H1 (cell line): ENCODE data around the gene COL5A1. TPM values are rescaled to one million over a fixed set of nuclear protein-coding genes. Genes with fewer than 3 reads are reported as not detected.

Source experiments
- CTCF ChIA-PET: fragments of 300-600 bp; sonication (Branson Sonifier 250); formaldehyde crosslinking; loops from one replicate; lab custom pipeline; 2021; ENCODE audit not compliant: partially characterized antibody; lab: Charles Lee
- POLR2A ChIA-PET: fragments of 300-600 bp; sonication (Branson Sonifier 250); formaldehyde crosslinking; loops from one replicate; lab custom pipeline; 2021; ENCODE audit warnings: inconsistent platforms; ENCODE audit not compliant: partially characterized antibody; lab: Charles Lee
- DNase-seq, 2 experiments: peaks; one replicate each; pipeline versions ENCODE4 v3.0.0 to v3.0.0-alpha.2; 2010 to 2022; ENCODE audit warnings: low spot score in 2 of 2, low read depth in 1 of 2, mixed read lengths in 1 of 2
- FAIRE-seq: peaks from 2 replicates; lab custom pipeline; 2011; peaks lifted over from hg19 to GRCh38; lab: Jason Lieb, UNC
- H2AFZ ChIP-seq: 2 replicates; pipeline ENCODE4 v1.8.1; 2012; ENCODE audit warnings: low read length, inconsistent platforms
- H2AK5ac ChIP-seq: 2 replicates; pipeline ENCODE4 v1.6.1; 2013; ENCODE audit warnings: low read depth, low read length
- H2BK120ac ChIP-seq: replicated peaks from 2 replicates; pipeline ENCODE3; 2013; ENCODE audit warnings: low read depth, low read length, inconsistent platforms
- H2BK12ac ChIP-seq: 2 replicates; pipeline ENCODE4 v1.6.1; 2013; ENCODE audit warnings: low read depth, low read length
- H2BK15ac ChIP-seq: 2 replicates; pipeline ENCODE4 v1.6.1; 2013; ENCODE audit warnings: low read length
- H2BK20ac ChIP-seq: 2 replicates; pipeline ENCODE4 v1.6.1; 2013; ENCODE audit warnings: low read length
- H2BK5ac ChIP-seq: 2 replicates; pipeline ENCODE4 v1.6.1; 2013; ENCODE audit warnings: low read depth, low read length
- H3K14ac ChIP-seq: 2 replicates; pipeline ENCODE4 v1.6.1; 2013; ENCODE audit warnings: inconsistent platforms; ENCODE audit not compliant: insufficient read length
- H3K18ac ChIP-seq: 2 replicates; pipeline ENCODE4 v1.6.1; 2013; ENCODE audit warnings: low read length; ENCODE audit errors: extremely low read depth
- H3K23ac ChIP-seq: 2 replicates; pipeline ENCODE4 v1.6.1; 2013; ENCODE audit warnings: inconsistent platforms; ENCODE audit not compliant: insufficient read length
- H3K23me2 ChIP-seq: 2 replicates; pipeline ENCODE4 v1.6.1; 2013; ENCODE audit warnings: low read depth, low read length
- H3K27ac ChIP-seq: 2 replicates; pipeline ENCODE4 v1.6.1; 2011; ENCODE audit warnings: low read depth, low read length, inconsistent platforms
- H3K27me3 ChIP-seq, 4 experiments: replicated peaks in 1 of 4; 1 replicate in 1 of 4; 2 replicates in 3 of 4; pipeline versions ENCODE4 v1.6.1 to v1.8.1; 2011 to 2013; ENCODE audit warnings: low read length in 3 of 4, mild to moderate bottlenecking in 3 of 4, inconsistent platforms in 2 of 4, mixed read lengths in 2 of 4, moderate library complexity in 1 of 4; ENCODE audit not compliant: control insufficient read depth in 3 of 4, insufficient read depth in 3 of 4; ENCODE audit errors: extremely low read depth in 1 of 4
- H3K36me3 ChIP-seq, 4 experiments: 2 replicates each; pipeline versions ENCODE4 v1.6.1 to v1.8.1; 2011 to 2013; ENCODE audit warnings: mild to moderate bottlenecking in 4 of 4, low read length in 3 of 4, moderate library complexity in 2 of 4, control low read depth in 1 of 4, inconsistent platforms in 1 of 4; ENCODE audit not compliant: insufficient read depth in 4 of 4, control insufficient read depth in 2 of 4
- H3K4ac ChIP-seq: replicated peaks from 2 replicates; pipeline ENCODE3; 2013; ENCODE audit warnings: low read length, low read depth, mixed read lengths, inconsistent platforms; ENCODE audit not compliant: insufficient read length
- H3K4me1 ChIP-seq, 4 experiments: replicated peaks in 1 of 4; 1 replicate in 1 of 4; 2 replicates in 3 of 4; pipeline versions ENCODE4 v1.6.1 to v1.8.1; 2011 to 2013; ENCODE audit warnings: low read length in 3 of 4, inconsistent platforms in 2 of 4, mixed read lengths in 1 of 4; ENCODE audit not compliant: insufficient read depth in 4 of 4, control insufficient read depth in 3 of 4
- H3K4me2 ChIP-seq, 2 experiments: 2 replicates each; pipeline versions ENCODE4 v1.6.1 to v1.8.1; 2011 to 2013; ENCODE audit warnings: low read depth in 2 of 2, low read length in 2 of 2, control low read depth in 1 of 2, inconsistent platforms in 1 of 2, mild to moderate bottlenecking in 1 of 2; ENCODE audit not compliant: insufficient read depth in 1 of 2
- H3K4me3 ChIP-seq, 4 experiments: fragments of 200-600, 300-600 bp in 1 of 4; sonication (generic), shearing (Covaris generic), sonication (Bioruptor Twin) in 1 of 4; 2 replicates each; pipeline versions ENCODE4 v1.5.1 to v1.8.1; 2011 to 2016; ENCODE audit warnings: low read length in 4 of 4, low read depth in 3 of 4, control low read depth in 2 of 4, inconsistent platforms in 2 of 4, mild to moderate bottlenecking in 2 of 4, mixed read lengths in 1 of 4, moderate library complexity in 1 of 4; ENCODE audit not compliant: insufficient read depth in 2 of 4; ENCODE audit errors: extremely low read depth in 1 of 4
- H3K56ac ChIP-seq: replicated peaks from 2 replicates; pipeline ENCODE3; 2013; ENCODE audit warnings: low read depth, mild to moderate bottlenecking, mixed read lengths, low read length, inconsistent platforms; ENCODE audit not compliant: insufficient read length
- H3K79me1 ChIP-seq: 2 replicates; pipeline ENCODE4 v1.6.1; 2013; ENCODE audit warnings: low read depth, low read length, control low read depth
- H3K79me2 ChIP-seq, 2 experiments: 2 replicates each; pipeline versions ENCODE4 v1.6.1 to v1.8.1; 2012 to 2013; ENCODE audit warnings: low read length in 2 of 2, mild to moderate bottlenecking in 2 of 2, inconsistent platforms in 1 of 2; ENCODE audit not compliant: insufficient read depth in 2 of 2, control insufficient read depth in 1 of 2
- H3K9ac ChIP-seq, 4 experiments: replicated peaks in 1 of 4; 1 replicate in 1 of 4; 2 replicates in 3 of 4; pipeline versions ENCODE4 v1.6.1 to v1.8.1; 2011 to 2013; ENCODE audit warnings: low read depth in 3 of 4, low read length in 3 of 4, control low read depth in 2 of 4, mild to moderate bottlenecking in 2 of 4, moderate library complexity in 2 of 4, inconsistent platforms in 1 of 4; ENCODE audit errors: extremely low read depth in 1 of 4
- H3K9me3 ChIP-seq, 2 experiments: 2 replicates each; pipeline versions ENCODE4 v1.6.1 to v1.8.1; 2012 to 2013; ENCODE audit warnings: mild to moderate bottlenecking in 2 of 2, moderate library complexity in 2 of 2, control low read depth in 1 of 2, inconsistent platforms in 1 of 2, low read depth in 1 of 2, low read length in 1 of 2, mixed read lengths in 1 of 2; ENCODE audit not compliant: insufficient read depth in 2 of 2
- H4K20me1 ChIP-seq, 2 experiments: replicated peaks in 1 of 2; 2 replicates each; pipeline versions ENCODE3 to v1.8.1; 2011 to 2013; ENCODE audit warnings: inconsistent platforms in 2 of 2, low read length in 2 of 2, mild to moderate bottlenecking in 1 of 2; ENCODE audit not compliant: insufficient read depth in 2 of 2, control insufficient read depth in 1 of 2
- H4K5ac ChIP-seq: 2 replicates; pipeline ENCODE4 v1.6.1; 2013; ENCODE audit warnings: low read length, low read depth, mixed read lengths, inconsistent platforms; ENCODE audit not compliant: insufficient read length
- H4K8ac ChIP-seq: 2 replicates; pipeline ENCODE4 v1.8.0; 2013; ENCODE audit warnings: mild to moderate bottlenecking, moderate library complexity, low read length, inconsistent platforms; ENCODE audit not compliant: insufficient read depth; ENCODE audit errors: extremely low read depth
- H4K91ac ChIP-seq: replicated peaks from 2 replicates; pipeline ENCODE3; 2013; ENCODE audit warnings: low read length, mixed read lengths, inconsistent platforms; ENCODE audit not compliant: insufficient read length
- BACH1 ChIP-seq: IDR thresholded peaks from 2 replicates; pipeline ENCODE4 v1.6.1; 2012; ENCODE audit warnings: low read length, improper control_type of control experiment
- BRCA1 ChIP-seq: IDR thresholded peaks from 2 replicates; pipeline ENCODE4 v1.6.1; 2012; ENCODE audit warnings: low read depth, low read length, improper control_type of control experiment
- CBX5 ChIP-seq: fragments of 300-800, 300-1000 bp; sonication (generic); IDR thresholded peaks from 2 replicates; pipeline ENCODE4 v1.7.1; 2016; ENCODE audit warnings: antibody characterized with exemption, low read length, low read depth
- MAFK ChIP-seq: IDR thresholded peaks from 2 replicates; pipeline ENCODE4 v1.6.1; 2012; ENCODE audit warnings: low read depth, mild to moderate bottlenecking, improper control_type of control experiment, low read length
- POLR2AphosphoS5 ChIP-seq: IDR thresholded peaks from 2 replicates; pipeline ENCODE4 v1.6.1; 2011; ENCODE audit warnings: low read depth, low read length
- TBP ChIP-seq: IDR thresholded peaks from 2 replicates; pipeline ENCODE4 v1.6.1; 2011; ENCODE audit warnings: low read depth, low read length, improper control_type of control experiment
- WGBS, 2 experiments: shearing (Covaris generic) in 1 of 2; methylation state at CpG; one replicate each; pipeline versions ENCODE4 v1.1.6 to v1.1.7; 2013 to 2015; ENCODE audit warnings: low lambda C conversion rate in 2 of 2, mixed read lengths in 2 of 2, inconsistent platforms in 1 of 2, low coverage in 1 of 2, missing lambda C conversion rate in 1 of 2; ENCODE audit not compliant: insufficient replicate concordance in 2 of 2, insufficient coverage in 1 of 2, insufficient read length in 1 of 2; ENCODE audit errors: extremely low coverage in 1 of 2, missing lambda C conversion rate in 1 of 2; 5-methylcytosine and 5-hydroxymethylcytosine counted together
- polyA plus RNA-seq, 7 experiments: library from polyadenylated mRNA; depleted of rRNA in 3 of 7; stranded (reverse) in 5 of 7; unstranded in 2 of 7; fragments of >200 nt in 5 of 7; fragments of 200-250 nt in 2 of 7; gene quantifications; 1 replicate in 5 of 7; 2 replicates in 1 of 7; 4 replicates in 1 of 7; pipeline versions ENCODE4 v1.2.1 to v1.2.3, GENCODE V29; 2011 to 2013; ENCODE audit warnings: missing spikeins in 2 of 7, mixed read lengths in 2 of 7
- total RNA-seq: library from RNA; stranded (reverse); fragmentation: NEBNext Ultra II Directional; extraction: Animal tissue kit (Norgen Biotek cat#: 25700); gene quantifications from 2 replicates; pipeline ENCODE4 v1.2.1, GENCODE V29; 2021
- TF ChIP-seq, protein P1 (sequence below): IDR thresholded peaks from 2 replicates; pipeline ENCODE4 v1.6.1; 2012; ENCODE audit warnings: low read length, inconsistent platforms

COL5A1 gene
- total and polyA plus RNA-seq, 2 of the 8 experiments (the other 6 are each of a cell fraction or from before 2014, with no cell fraction given) = 3.8 to 12.0 TPM

DNA sequence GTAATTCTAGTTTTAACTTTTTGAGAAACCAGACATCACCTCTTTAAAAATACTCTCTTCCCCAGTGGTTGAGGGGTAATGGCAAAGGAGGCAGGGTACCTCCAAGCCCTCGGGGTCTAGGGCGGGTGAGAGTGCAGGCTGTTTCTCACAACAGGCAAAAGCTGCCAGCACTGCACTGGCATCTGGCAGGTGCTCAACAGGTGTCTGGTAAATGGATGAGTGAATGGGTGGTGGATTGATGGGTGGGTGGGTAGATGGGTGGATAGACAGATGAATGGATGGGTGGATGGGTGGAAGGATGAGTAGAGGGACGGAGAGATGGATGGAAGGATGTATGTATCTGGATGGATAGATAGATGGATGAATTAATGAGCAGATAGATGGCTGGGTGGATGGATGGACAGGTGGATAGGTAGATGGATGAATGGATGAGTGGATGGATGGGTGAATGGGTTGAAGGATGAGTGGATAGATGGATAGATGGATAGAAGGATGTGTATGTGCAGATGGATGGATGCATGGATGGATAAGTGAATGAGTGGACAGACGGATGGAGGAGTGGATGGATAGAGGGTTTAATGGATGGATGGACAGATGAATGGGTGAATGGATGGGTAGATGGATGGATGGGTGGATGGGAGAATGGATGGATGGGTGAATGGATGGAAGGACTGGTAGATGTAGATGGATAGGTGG lies 84.6 kb downstream of the COL5A1 start:
- no peak overlapping the region for H2BK12ac ChIP-seq
- CTCF ChIA-PET = interaction anchor here (1.2 kb wide), 1 partner anchor 12 kb away, joined by 4 read pairs; no protein-coding TSS in a partner anchor
- no peak overlapping the region for H4K8ac ChIP-seq
- peaks cover 8% of the 10 kb centered on the region; the same call in 1 of the 2 replicates for H3K23me2 ChIP-seq
- H3K56ac ChIP-seq = peak overlapping the region; percentile 75
- no peaks in the 10 kb centered on the region for H4K20me1 ChIP-seq
- H3K79me2 ChIP-seq = no peaks in the 10 kb centered on the region
- H2BK20ac ChIP-seq = no peak overlapping the region
- H2AFZ ChIP-seq = no peak overlapping the region
- no peak overlapping the region for H3K27ac ChIP-seq
- H4K91ac ChIP-seq = no peak overlapping the region
- FAIRE-seq = no peak
- 88 to 100% methylated on average over 1 to 4 of the region's 4 CpGs for WGBS, 2 experiments
- no peak overlapping the region for H3K9ac ChIP-seq
- no peaks in the 10 kb centered on the region for H3K27me3 ChIP-seq
- POLR2A ChIA-PET = no interaction called here
- H4K5ac ChIP-seq = no peak overlapping the region
- H2BK15ac ChIP-seq = no peak overlapping the region
- H3K4me3 ChIP-seq = no peak overlapping the region
- TF ChIP-seq BRCA1 = no peak
- TF ChIP-seq BACH1 = no peak
- no peak for TF ChIP-seq POLR2AphosphoS5
- TF ChIP-seq CBX5 = no peak
- no peak for TF ChIP-seq MAFK
- TF ChIP-seq, protein P1, sequence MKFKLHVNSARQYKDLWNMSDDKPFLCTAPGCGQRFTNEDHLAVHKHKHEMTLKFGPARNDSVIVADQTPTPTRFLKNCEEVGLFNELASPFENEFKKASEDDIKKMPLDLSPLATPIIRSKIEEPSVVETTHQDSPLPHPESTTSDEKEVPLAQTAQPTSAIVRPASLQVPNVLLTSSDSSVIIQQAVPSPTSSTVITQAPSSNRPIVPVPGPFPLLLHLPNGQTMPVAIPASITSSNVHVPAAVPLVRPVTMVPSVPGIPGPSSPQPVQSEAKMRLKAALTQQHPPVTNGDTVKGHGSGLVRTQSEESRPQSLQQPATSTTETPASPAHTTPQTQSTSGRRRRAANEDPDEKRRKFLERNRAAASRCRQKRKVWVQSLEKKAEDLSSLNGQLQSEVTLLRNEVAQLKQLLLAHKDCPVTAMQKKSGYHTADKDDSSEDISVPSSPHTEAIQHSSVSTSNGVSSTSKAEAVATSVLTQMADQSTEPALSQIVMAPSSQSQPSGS = no peak
- no peak for TF ChIP-seq TBP
- H2AK5ac ChIP-seq = no peak overlapping the region
- H3K9me3 ChIP-seq = peaks cover 0 to 11% of the 10 kb centered on the region in 2 experiments; a peak in 1 of 4 replicates
- H2BK5ac ChIP-seq = no peak overlapping the region
- no peak overlapping the region for H3K4ac ChIP-seq
- no peaks in the 10 kb centered on the region; a peak in 1 of 7 replicates for H3K4me1 ChIP-seq
- no peak overlapping the region for H3K18ac ChIP-seq
- no peak overlapping the region for H3K14ac ChIP-seq
- H3K23ac ChIP-seq = no peak overlapping the region
- H3K4me2 ChIP-seq = no peak overlapping the region
- no peaks in the 10 kb centered on the region for H3K36me3 ChIP-seq
- DNase-seq = no peak
- no peak overlapping the region for H2BK120ac ChIP-seq
- no peaks in the 10 kb centered on the region for H3K79me1 ChIP-seq
